Measurements from ENCODE around the gene ABLIM2. TPM values are rescaled to one million over a fixed set of nuclear protein-coding genes. Genes with fewer than 3 reads are reported as not detected.

Gene ABLIM2
- total and polyA plus RNA-seq, 10 of the 15 experiments (the other 5 are each of a cell fraction or from before 2014, with no cell fraction given), result 0.03 to 0.15 (median 0.05) TPM; not detected in 7

GRCh38 chr4:7915875-7916242 lies 242.8 kb downstream of the ABLIM2 start (continued):
- no peak for TF ChIP-seq CUX1 (IDR thresholded peaks at IDR 0.05; ENCODE audit: insufficient replicate concordance, low read depth, low read length)

MicroRNA genes within 50 kb of the gene (microRNA counts, 767-probe panel; counts per million panel counts)
- microRNA hsa-miR-95, result 516 counts per million, percentile 8 among the panel's probes with 10 or more counts

Small RNAs within 50 kb of the gene (microRNA-seq; reads per million reads assigned to microRNA genes)
- 6.8 reads per million, percentile 36 among the genes with 10 or more reads in this experiment for gene MIR95

Small RNAs within 50 kb of the gene (small RNA-seq; reads per million reads assigned to genes)
- gene MIR95, result not detected

Other genes with a start within 250 kb of the ABLIM2 start
- 0.16 and 0.23 TPM in 2 replicates for gene AFAP1, start 219.0 kb downstream of the ABLIM2 start, total RNA-seq (2014; rRNA removed)
- gene AFAP1, start 219.0 kb downstream of the ABLIM2 start, total RNA-seq (2014; rRNA removed; fragmentation: Illumina TruSeq; extraction: Trizol), result not detected in 2 replicates
- 0.15 and 0.16 TPM in 2 replicates for gene AFAP1, start 219.0 kb downstream of the ABLIM2 start, total RNA-seq (2021)
- 0.12 and 0.14 TPM in 2 replicates for gene AFAP1, start 219.0 kb downstream of the ABLIM2 start, polyA plus RNA-seq (2011; rRNA removed)
- gene AFAP1, start 219.0 kb downstream of the ABLIM2 start, polyA plus RNA-seq (2014; fragmentation: Illumina TruSeq; extraction: Trizol), result 0.03 TPM in 1 of 2 replicates, not detected in the other
- under 1 TPM; 0.02 to 0.04 TPM for gene AFAP1, start 219.0 kb downstream of the ABLIM2 start, polyA plus RNA-seq (2014; fragmentation: Nextera tagmentation; extraction: Ambion mirVana)
- gene AFAP1, start 219.0 kb downstream of the ABLIM2 start, polyA plus RNA-seq (2014; rRNA removed), result 0.01 and 0.03 TPM in 2 replicates
- under 1 TPM; 0.09 to 0.23 TPM for gene AFAP1, start 219.0 kb downstream of the ABLIM2 start, polyA plus RNA-seq (2016; fragmentation: Nextera tagmentation; extraction: Ambion mirVana)
- 30.4 and 33.1 TPM in 2 replicates for gene SH3TC1, start 40.5 kb upstream of the ABLIM2 start, total RNA-seq (2014; rRNA removed)
- 14.6 and 15.4 TPM in 2 replicates for gene SH3TC1, start 40.5 kb upstream of the ABLIM2 start, total RNA-seq (2014; rRNA removed; fragmentation: Illumina TruSeq; extraction: Trizol)
- 39.6 and 47.0 TPM in 2 replicates for gene SH3TC1, start 40.5 kb upstream of the ABLIM2 start, total RNA-seq (2021)
- gene SH3TC1, start 40.5 kb upstream of the ABLIM2 start, polyA plus RNA-seq (2011; rRNA removed), result 13.0 and 19.8 TPM in 2 replicates
- 2.6 and 7.4 TPM in 2 replicates for gene SH3TC1, start 40.5 kb upstream of the ABLIM2 start, polyA plus RNA-seq (2014; fragmentation: Illumina TruSeq; extraction: Trizol)
- under 1 TPM; 0.19 to 0.62 TPM for gene SH3TC1, start 40.5 kb upstream of the ABLIM2 start, polyA plus RNA-seq (2014; fragmentation: Nextera tagmentation; extraction: Ambion mirVana)
- gene SH3TC1, start 40.5 kb upstream of the ABLIM2 start, polyA plus RNA-seq (2014; rRNA removed), result 28.4 and 31.8 TPM in 2 replicates
- 10 to 100 TPM; 17.0 to 19.8 TPM for gene SH3TC1, start 40.5 kb upstream of the ABLIM2 start, polyA plus RNA-seq (2016; fragmentation: Nextera tagmentation; extraction: Ambion mirVana)
- gene HTRA3, start 110.9 kb upstream of the ABLIM2 start, total RNA-seq (2014; rRNA removed), result not detected in 2 replicates
- not detected in 2 replicates for gene HTRA3, start 110.9 kb upstream of the ABLIM2 start, total RNA-seq (2014; rRNA removed; fragmentation: Illumina TruSeq; extraction: Trizol)
- gene HTRA3, start 110.9 kb upstream of the ABLIM2 start, total RNA-seq (2021), result 0.08 TPM in 1 of 2 replicates, not detected in the other
- 0.72 and 1.2 TPM in 2 replicates for gene HTRA3, start 110.9 kb upstream of the ABLIM2 start, polyA plus RNA-seq (2011; rRNA removed)
- gene HTRA3, start 110.9 kb upstream of the ABLIM2 start, polyA plus RNA-seq (2014; fragmentation: Illumina TruSeq; extraction: Trizol), result 0.04 TPM in 1 of 2 replicates, not detected in the other
- gene HTRA3, start 110.9 kb upstream of the ABLIM2 start, polyA plus RNA-seq (2014; fragmentation: Nextera tagmentation; extraction: Ambion mirVana), result not detected
- not detected in 2 replicates for gene HTRA3, start 110.9 kb upstream of the ABLIM2 start, polyA plus RNA-seq (2014; rRNA removed)
- gene HTRA3, start 110.9 kb upstream of the ABLIM2 start, polyA plus RNA-seq (2016; fragmentation: Nextera tagmentation; extraction: Ambion mirVana), result not detected